Ovary (tissue), 3 donors: ENCODE data around the gene ABI3BP.

Source experiments
- CTCF ChIP-seq, 3 donors: fragments of 450-650 bp in 2 of 3; fragments of 200-600 bp in 1 of 3; IDR thresholded peaks; one replicate each; pipeline versions ENCODE4 v1.5.1 to v1.8.0; 2016 to 2022; ENCODE audit warnings: antibody characterized with exemption in 3 of 3, mild to moderate bottlenecking in 1 of 3
- POLR2A ChIP-seq: fragments of 450-650 bp; IDR thresholded peaks from one replicate; pipeline ENCODE4 v1.6.1; 2017; ENCODE audit warnings: antibody characterized with exemption, mild to moderate bottlenecking, moderate library complexity
- donor health status: DM: no; HTN: no; CAD: no.

- TF ChIP-seq CTCF (IDR thresholded peaks at IDR 0.05) (no peak), POLR2A (no peak)
Observed at GRCh38 chr3:100856821-100857220, 136.4 kb downstream of the ABI3BP start.
